Endometrial microvascular endothelial cells (primary cell): Measurements from ENCODE around the gene NCK2. TPM values are rescaled to one million over a fixed set of nuclear protein-coding genes. Genes with fewer than 3 reads are reported as not detected.

Source experiments
- in situ Hi-C: cut with HindIII; loops from 2 replicates; pipeline ENCODE4 v1.10.0; 2017; ENCODE audit warnings: low sequenced_read_pairs, low pct_unique_long_range_greater_than_20kb; ENCODE audit errors: inconsistent ontology term
- total RNA-seq: library from RNA; depleted of rRNA; stranded (reverse); fragments of >200 nt; gene quantifications from one replicate; pipeline ENCODE4 v1.2.3, GENCODE V29; 2015; ENCODE audit errors: inconsistent ontology term

Gene NCK2
- total RNA-seq, 1 donor from 2014 or later = 23.2 TPM

GRCh38 chr2:105872830-105873229 lies 128.1 kb downstream of the NCK2 start:
- in situ Hi-C loops = no loop called here

GRCh38 chr2:105873281-105873680 lies 128.6 kb downstream of the NCK2 start:
- in situ Hi-C loops = no loop called here

- in situ Hi-C loops = no loop called here
Observed at GRCh38 chr2:105873721-105874120, 129.0 kb downstream of the NCK2 start.

GRCh38 chr2:105874466-105874865 lies 129.8 kb downstream of the NCK2 start:
- in situ Hi-C loops = no loop called here

GRCh38 chr2:105875241-105875640 lies 130.5 kb downstream of the NCK2 start:
- in situ Hi-C loops = no loop called here

GRCh38 chr2:105876191-105876590 lies 131.5 kb downstream of the NCK2 start:
- in situ Hi-C loops = no loop called here

- in situ Hi-C loops = no loop called here
Observed at GRCh38 chr2:105877945-105878344, 133.2 kb downstream of the NCK2 start.

GRCh38 chr2:105879106-105879802 lies 134.5 kb downstream of the NCK2 start:
- in situ Hi-C loops = no loop called here

GRCh38 chr2:105879803-105880300 lies 135.1 kb downstream of the NCK2 start:
- in situ Hi-C loops = no loop called here

GRCh38 chr2:105880637-105881036 lies 135.9 kb downstream of the NCK2 start:
- in situ Hi-C loops = no loop called here

GRCh38 chr2:105881286-105882136 lies 136.8 kb downstream of the NCK2 start:
- in situ Hi-C loops = no loop called here

GRCh38 chr2:105882341-105882740 lies 137.6 kb downstream of the NCK2 start:
- in situ Hi-C loops = no loop called here

GRCh38 chr2:105882920-105883435 lies 138.3 kb downstream of the NCK2 start:
- in situ Hi-C loops = no loop called here

- in situ Hi-C loops = no loop called here
Observed at GRCh38 chr2:105883911-105884694, 139.4 kb downstream of the NCK2 start.

- in situ Hi-C loops = no loop called here
Observed at GRCh38 chr2:105885456-105885855, 140.7 kb downstream of the NCK2 start.

GRCh38 chr2:105886029-105886454 lies 141.3 kb downstream of the NCK2 start:
- in situ Hi-C loops = no loop called here

GRCh38 chr2:105886687-105887086 lies 142.0 kb downstream of the NCK2 start:
- in situ Hi-C loops = no loop called here

- in situ Hi-C loops = no loop called here
Observed at GRCh38 chr2:105887256-105887655, 142.5 kb downstream of the NCK2 start.

- in situ Hi-C loops = no loop called here
Observed at GRCh38 chr2:105888625-105889024, 143.9 kb downstream of the NCK2 start.
